Epithelial cell of prostate (primary cell): ENCODE data around the gene EVI5.

Source experiments
- DNase-seq: peaks from one replicate; pipeline ENCODE4 v3.0.0-alpha.2; 2011; ENCODE audit warnings: low read depth, low spot score
- H3K27ac ChIP-seq: fragments of 450-650 bp; 2 replicates; pipeline ENCODE4 v1.5.1; 2017; ENCODE audit warnings: mild to moderate bottlenecking

Gene EVI5

GRCh38 chr1:92784639-92785500 is at the start of gene EVI5:
Gene EVI5, minus strand, starts transcription at chr1:92785108. Its CDS starts 48,562 bp downstream, at chr1:92736546.
- DNase-seq, result peak; percentile 73
- peak within 1 kb of the TSS; percentile 89 for H3K27ac ChIP-seq

- H3K27ac ChIP-seq, result peak overlapping the region; percentile 82
- no peak for DNase-seq
Observed at GRCh38 chr1:92834617-92835016, 49.7 kb upstream of the EVI5 start.

- peak overlapping the region; percentile 82 for H3K27ac ChIP-seq
- DNase-seq, result no peak
Observed at GRCh38 chr1:92833840-92834239, 48.9 kb upstream of the EVI5 start.

- DNase-seq, result no peak
- peak overlapping the region; percentile 82 for H3K27ac ChIP-seq
Observed at GRCh38 chr1:92832537-92833114, 47.7 kb upstream of the EVI5 start.

GRCh38 chr1:92831762-92832536 is 47.0 kb upstream of the EVI5 start, which contains the start of gene RPL5:
Gene RPL5, plus strand, starts transcription at chr1:92832040. Its CDS starts 75 bp downstream, at chr1:92832115.
- DNase-seq, result peak; percentile 81
- peak within 1 kb of the TSS; percentile 82 for H3K27ac ChIP-seq

- H3K27ac ChIP-seq, result no peak overlapping the region
- DNase-seq, result no peak
Observed at GRCh38 chr1:92831368-92831761, 46.5 kb upstream of the EVI5 start.

- no peak for DNase-seq
- no peak overlapping the region for H3K27ac ChIP-seq
Observed at GRCh38 chr1:92826792-92827191, 41.9 kb upstream of the EVI5 start.

GRCh38 chr1:92822879-92823278 is 38.0 kb upstream of the EVI5 start:
- no peak for DNase-seq
- H3K27ac ChIP-seq, result no peak overlapping the region

- peak overlapping the region; percentile 16 for H3K27ac ChIP-seq
- DNase-seq, result no peak
Observed at GRCh38 chr1:92820551-92820950, 35.6 kb upstream of the EVI5 start.

GRCh38 chr1:92820024-92820423 is 35.1 kb upstream of the EVI5 start:
- no peak for DNase-seq

GRCh38 chr1:92817986-92818764 is 33.3 kb upstream of the EVI5 start:
- no peak overlapping the region for H3K27ac ChIP-seq
- no peak for DNase-seq

More at GRCh38 chr1:92820024-92820423, 35.1 kb upstream of the EVI5 start:
- peak overlapping the region; percentile 16 for H3K27ac ChIP-seq

- DNase-seq, result no peak
- no peak overlapping the region for H3K27ac ChIP-seq
Observed at GRCh38 chr1:92817137-92817697, 32.3 kb upstream of the EVI5 start.

- no peak for DNase-seq
- H3K27ac ChIP-seq, result no peak overlapping the region
Observed at GRCh38 chr1:92816732-92817131, 31.8 kb upstream of the EVI5 start.

- H3K27ac ChIP-seq, result peak overlapping the region; percentile 39
- DNase-seq, result no peak
Observed at GRCh38 chr1:92808381-92808780, 23.5 kb upstream of the EVI5 start.

- peak overlapping the region; percentile 62 for H3K27ac ChIP-seq
- DNase-seq, result no peak
Observed at GRCh38 chr1:92805216-92805615, 20.3 kb upstream of the EVI5 start.

- peak; percentile 79 for DNase-seq
- peak overlapping the region; percentile 62 for H3K27ac ChIP-seq
Observed at GRCh38 chr1:92804721-92805201, 19.9 kb upstream of the EVI5 start.

GRCh38 chr1:92803140-92803887 is 18.4 kb upstream of the EVI5 start:
- no peak overlapping the region for H3K27ac ChIP-seq
- no peak for DNase-seq

- H3K27ac ChIP-seq, result no peak overlapping the region
- DNase-seq, result no peak
Observed at GRCh38 chr1:92797961-92798360, 13.1 kb upstream of the EVI5 start.

GRCh38 chr1:92797297-92797696 is 12.4 kb upstream of the EVI5 start:
- no peak for DNase-seq
- no peak overlapping the region for H3K27ac ChIP-seq
